IMR-90 (cell line): Measurements from ENCODE around the gene AVPR1B. TPM values are rescaled to one million over a fixed set of nuclear protein-coding genes. Genes with fewer than 3 reads are reported as not detected.

Source experiments
- ATAC-seq: fragments of 200-7000 bp; cut with Tn5 transposase; 2 replicates; pipeline ENCODE4 v1.9.1; 2020; ENCODE audit warnings: low read depth, mild to moderate bottlenecking, moderate library complexity
- BruUV-seq: library from RNA; stranded (reverse); fragments of 400-500 nt; replicated peaks from 2 replicates; lab custom pipeline; 2021; lab: Mats Ljungman, UMichigan
- CTCF ChIA-PET: fragments of 300-600 bp; formaldehyde crosslinking; extraction: SDS; loops from one replicate; lab custom pipeline; 2021; ENCODE audit warnings: antibody characterized with exemption; lab: Yijun Ruan, JAX
- POLR2A ChIA-PET: fragments of 300-600 bp; sonication (Branson Sonifier 250); formaldehyde crosslinking; loops from one replicate; lab custom pipeline; 2022; ENCODE audit warnings: antibody characterized with exemption; ENCODE audit not compliant: unreplicated experiment; lab: Charles Lee
- DNase-seq: peaks from one replicate; pipeline ENCODE4 v3.0.0; 2013
- H2AFZ ChIP-seq: replicated peaks from 2 replicates; pipeline ENCODE3; 2013; ENCODE audit warnings: low read length, mild to moderate bottlenecking; ENCODE audit not compliant: poor library complexity
- H2AK5ac ChIP-seq: 2 replicates; pipeline ENCODE4 v1.6.1; 2013; ENCODE audit warnings: low read depth, low read length, inconsistent platforms
- H2AK9ac ChIP-seq: replicated peaks from 2 replicates; pipeline ENCODE3; 2013; ENCODE audit warnings: mild to moderate bottlenecking, low read depth, low read length, moderate library complexity; ENCODE audit not compliant: poor library complexity
- H2BK120ac ChIP-seq: 2 replicates; pipeline ENCODE4 v1.6.1; 2013; ENCODE audit warnings: low read depth, low read length, inconsistent platforms
- H2BK15ac ChIP-seq: 3 replicates; pipeline ENCODE4 v1.6.1; 2013; ENCODE audit warnings: low read depth, low read length, inconsistent platforms
- H2BK20ac ChIP-seq: 2 replicates; pipeline ENCODE4 v1.6.1; 2013; ENCODE audit warnings: low read depth, mild to moderate bottlenecking, inconsistent platforms, low read length, moderate library complexity
- H2BK5ac ChIP-seq: 2 replicates; pipeline ENCODE4 v1.6.1; 2013; ENCODE audit warnings: mild to moderate bottlenecking, low read depth, low read length, inconsistent platforms; ENCODE audit not compliant: poor library complexity, severe bottlenecking
- H3K14ac ChIP-seq: replicated peaks from 2 replicates; pipeline ENCODE4 v1.6.1; 2013; ENCODE audit warnings: low read depth, low read length, inconsistent platforms
- H3K18ac ChIP-seq: 2 replicates; pipeline ENCODE4 v1.6.1; 2013; ENCODE audit warnings: low read depth, low read length, control low read depth
- H3K23ac ChIP-seq: 2 replicates; pipeline ENCODE4 v1.6.1; 2013; ENCODE audit warnings: low read depth, low read length, inconsistent platforms
- H3K27ac ChIP-seq: 2 replicates; pipeline ENCODE4 v1.5.1; 2013; ENCODE audit warnings: mild to moderate bottlenecking, control low read depth, low read length; ENCODE audit not compliant: insufficient read depth
- H3K27me3 ChIP-seq: 2 replicates; pipeline ENCODE4 v1.6.1; 2013; ENCODE audit warnings: low read length; ENCODE audit not compliant: control insufficient read depth, insufficient read depth
- H3K36me3 ChIP-seq: 2 replicates; pipeline ENCODE4 v1.6.1; 2013; ENCODE audit warnings: low read length, mixed read lengths; ENCODE audit not compliant: control insufficient read depth, insufficient read depth
- H3K4ac ChIP-seq: 2 replicates; pipeline ENCODE4 v1.6.1; 2013; ENCODE audit warnings: low read depth, low read length, inconsistent platforms
- H3K4me1 ChIP-seq: 2 replicates; pipeline ENCODE4 v1.6.1; 2013; ENCODE audit warnings: low read length, mixed read lengths; ENCODE audit not compliant: control insufficient read depth, insufficient read depth
- H3K4me2 ChIP-seq: 2 replicates; pipeline ENCODE4 v1.6.1; 2013; ENCODE audit warnings: low read depth, mild to moderate bottlenecking, control low read depth, low read length, moderate library complexity
- H3K4me3 ChIP-seq: 2 replicates; pipeline ENCODE4 v1.5.1; 2013; ENCODE audit warnings: low read depth, mild to moderate bottlenecking, control low read depth, low read length, moderate library complexity; ENCODE audit not compliant: insufficient read depth
- H3K56ac ChIP-seq: 2 replicates; pipeline ENCODE4 v1.6.1; 2013; ENCODE audit warnings: low read length, inconsistent platforms; ENCODE audit not compliant: insufficient read depth; ENCODE audit errors: extremely low read depth
- H3K79me1 ChIP-seq, 2 experiments: 2 replicates each; pipeline ENCODE4 v1.6.1; 2013; ENCODE audit warnings: low read length in 2 of 2, inconsistent platforms in 1 of 2, low read depth in 1 of 2
- H3K9ac ChIP-seq: 2 replicates; pipeline ENCODE4 v1.6.1; 2013; ENCODE audit warnings: low read depth, low read length, control low read depth
- H3K9me1 ChIP-seq: 2 replicates; pipeline ENCODE4 v1.6.1; 2013; ENCODE audit warnings: low read length, inconsistent platforms; ENCODE audit not compliant: insufficient read depth
- H3K9me3 ChIP-seq: 2 replicates; pipeline ENCODE4 v1.6.1; 2013; ENCODE audit warnings: low read length; ENCODE audit not compliant: control insufficient read depth, insufficient read depth
- H4K20me1 ChIP-seq: 2 replicates; pipeline ENCODE4 v1.6.1; 2013; ENCODE audit warnings: low read length, inconsistent platforms; ENCODE audit not compliant: insufficient read depth
- H4K5ac ChIP-seq: 2 replicates; pipeline ENCODE4 v1.6.1; 2013; ENCODE audit warnings: mild to moderate bottlenecking, low read depth, low read length, control low read depth
- H4K8ac ChIP-seq, 2 experiments: 2 replicates each; pipeline ENCODE4 v1.6.1; 2013; ENCODE audit warnings: low read depth in 2 of 2, low read length in 2 of 2, control low read depth in 1 of 2, inconsistent platforms in 1 of 2
- H4K91ac ChIP-seq: 2 replicates; pipeline ENCODE4 v1.6.1; 2013; ENCODE audit warnings: low read depth, low read length, inconsistent platforms; ENCODE audit not compliant: insufficient read depth
- CHD1 ChIP-seq: IDR thresholded peaks from 2 replicates; pipeline ENCODE4 v1.6.1; 2012; ENCODE audit warnings: low read depth, low read length, improper control_type of control experiment
- MAZ ChIP-seq: IDR thresholded peaks from 2 replicates; pipeline ENCODE4 v1.6.1; 2012; ENCODE audit warnings: low read depth, mild to moderate bottlenecking, low read length, improper control_type of control experiment, moderate library complexity, borderline replicate concordance
- NFE2L2 ChIP-seq: fragments of 150-350 bp; IDR thresholded peaks from 2 replicates; pipeline ENCODE4 v1.6.1; 2016; ENCODE audit warnings: low read depth, mild to moderate bottlenecking, low read length
- POLR2A ChIP-seq: IDR thresholded peaks from 2 replicates; pipeline ENCODE4 v1.6.1; 2012; ENCODE audit warnings: mild to moderate bottlenecking, low read depth, low read length
- RAD21 ChIP-seq: IDR thresholded peaks from 2 replicates; pipeline ENCODE4 v1.6.1; 2012; ENCODE audit warnings: low read length, improper control_type of control experiment
- USF2 ChIP-seq: fragments of 150-350 bp; IDR thresholded peaks from 2 replicates; pipeline ENCODE4 v1.6.1; 2017; ENCODE audit warnings: mild to moderate bottlenecking, antibody characterized with exemption, low read length, low read depth
- WGBS, 2 experiments: methylation state at CpG; one replicate each; pipeline versions ENCODE4 v1.1.5 to v1.1.7; 2013; ENCODE audit warnings: missing lambda C conversion rate in 2 of 2; ENCODE audit not compliant: insufficient read length in 1 of 2; ENCODE audit errors: extremely low coverage in 2 of 2; 5-methylcytosine and 5-hydroxymethylcytosine counted together
- dilution Hi-C: fragments of 300-500 bp; cut with HindIII; formaldehyde crosslinking; loops from one replicate; pipeline ENCODE4 v1.14.3; 2018; ENCODE audit warnings: low sequenced_read_pairs; ENCODE audit not compliant: unreplicated experiment
- in situ Hi-C: fragments of 300-500 bp; cut with MboI; formaldehyde crosslinking; loops from 3 replicates; pipeline ENCODE4 v1.14.3; 2019; ENCODE audit warnings: low sequenced_read_pairs, inconsistent platforms, mixed read lengths
- intact Hi-C: fragments of 100-400 bp; cut with micrococcal nuclease; formaldehyde crosslinking; loops from 2 replicates; pipeline ENCODE4 v1.10.0; 2022
- polyA plus RNA-seq, 3 experiments: library from polyadenylated mRNA; depleted of rRNA; stranded (reverse); fragments of >200 nt; gene quantifications; 2 replicates each; pipeline ENCODE4 v1.2.3, GENCODE V29; 2012; ENCODE audit warnings: low replicate concordance in 1 of 3
- total RNA-seq: library from RNA; depleted of rRNA; stranded (reverse); fragments of >200 nt; gene quantifications from 2 replicates; pipeline ENCODE4 v1.2.3, GENCODE V29; 2012

Gene AVPR1B
- total and polyA plus RNA-seq, 2 of the 4 experiments (the other 2 are of a cell fraction) = not detected

GRCh38 chr1:206081856-206082255 is 35.3 kb downstream of the AVPR1B start:
- Histone ChIP-seq H3K23ac (no peak overlapping the region), H3K14ac (no peak overlapping the region), H3K9me3 (no peaks in the 10 kb centered on the region), H4K8ac (no peak overlapping the region), H2BK20ac (no peak overlapping the region), H3K79me1 (no peaks in the 10 kb centered on the region), H3K36me3 (no peaks in the 10 kb centered on the region), H3K56ac (no peak overlapping the region), H3K9me1 (no peaks in the 10 kb centered on the region), H2AK5ac (no peak overlapping the region), H3K18ac (no peak overlapping the region), H4K20me1 (no peaks in the 10 kb centered on the region), H3K4ac (no peak overlapping the region), H2BK120ac (no peak overlapping the region), H3K4me2 (no peak overlapping the region), H3K4me1 (no peaks in the 10 kb centered on the region), H4K91ac (no peak overlapping the region), H3K27me3 (peaks cover 40% of the 10 kb centered on the region), H3K27ac (no peak overlapping the region), H3K9ac (no peak overlapping the region), H2BK15ac (no peak overlapping the region), H4K5ac (no peak overlapping the region), H2AFZ (no peak overlapping the region), H2BK5ac (no peak overlapping the region), H2AK9ac (no peak overlapping the region), H3K4me3 (no peak overlapping the region)
- dilution Hi-C loops (no loop called here), in situ Hi-C loops (no loop called here), intact Hi-C loops (no loop called here)
- CTCF ChIA-PET = interaction anchor here (1.2 kb wide), 1 partner anchor 24 kb away, joined by 4 read pairs; no protein-coding TSS in a partner anchor
- ATAC-seq (no peak), DNase-seq (no peak)
- POLR2A ChIA-PET = no interaction called here
- TF ChIP-seq CHD1 (no peak), POLR2A (no peak), NFE2L2 (no peak), USF2 (no peak), RAD21 (no peak), MAZ (no peak)
- BruUV-seq = no TSS peak
- WGBS, 2 experiments = 100% methylated on average over 1 of the region's 5 CpGs; no CpG with 5 or more reads in 1 of the 2 experiments
